Measurements from ENCODE around the gene PUSL1.

GRCh38 chr1:1268284-1268682, 40.1 kb upstream of the PUSL1 start:
- no peak for TF ChIP-seq CTCF (IDR thresholded peaks at IDR 0.05 in 4 of 5, conservative IDR thresholded peaks at IDR 0.05 in 1 of 5)
- no peak for TF ChIP-seq POLR2A (IDR thresholded peaks at IDR 0.05)
